Measurements from ENCODE around the gene NDUFAF2. TPM values are rescaled to one million over a fixed set of nuclear protein-coding genes. Genes with fewer than 3 reads are reported as not detected.

Gene NDUFAF2
- total RNA-seq, 4 donors from 2014 or later, result 28.0 to 38.2 (median 31.2) TPM

- Histone ChIP-seq H3K9me3 (no peaks in the 10 kb centered on the region), H3K27me3 (no peaks in the 10 kb centered on the region), H3K36me3 (peaks cover 0 to 25% (median 0%) of the 10 kb centered on the region in 3 donors), H3K4me1 (peaks cover 0 to 6% (median 0%) of the 10 kb centered on the region in 3 donors), H3K27ac (no peak overlapping the region), H3K4me3 (no peak overlapping the region)
- TF ChIP-seq, protein P1, sequence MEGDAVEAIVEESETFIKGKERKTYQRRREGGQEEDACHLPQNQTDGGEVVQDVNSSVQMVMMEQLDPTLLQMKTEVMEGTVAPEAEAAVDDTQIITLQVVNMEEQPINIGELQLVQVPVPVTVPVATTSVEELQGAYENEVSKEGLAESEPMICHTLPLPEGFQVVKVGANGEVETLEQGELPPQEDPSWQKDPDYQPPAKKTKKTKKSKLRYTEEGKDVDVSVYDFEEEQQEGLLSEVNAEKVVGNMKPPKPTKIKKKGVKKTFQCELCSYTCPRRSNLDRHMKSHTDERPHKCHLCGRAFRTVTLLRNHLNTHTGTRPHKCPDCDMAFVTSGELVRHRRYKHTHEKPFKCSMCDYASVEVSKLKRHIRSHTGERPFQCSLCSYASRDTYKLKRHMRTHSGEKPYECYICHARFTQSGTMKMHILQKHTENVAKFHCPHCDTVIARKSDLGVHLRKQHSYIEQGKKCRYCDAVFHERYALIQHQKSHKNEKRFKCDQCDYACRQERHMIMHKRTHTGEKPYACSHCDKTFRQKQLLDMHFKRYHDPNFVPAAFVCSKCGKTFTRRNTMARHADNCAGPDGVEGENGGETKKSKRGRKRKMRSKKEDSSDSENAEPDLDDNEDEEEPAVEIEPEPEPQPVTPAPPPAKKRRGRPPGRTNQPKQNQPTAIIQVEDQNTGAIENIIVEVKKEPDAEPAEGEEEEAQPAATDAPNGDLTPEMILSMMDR (IDR thresholded peaks at IDR 0.05), result no peak
- TF ChIP-seq POLR2A (IDR thresholded peaks at IDR 0.05), result no peak
- DNase-seq, result no peak
- intact Hi-C loops (cut with DNase I), result no loop called here
Observed at GRCh38 chr5:61071526-61071925, 126.5 kb downstream of the NDUFAF2 start.

DNA sequence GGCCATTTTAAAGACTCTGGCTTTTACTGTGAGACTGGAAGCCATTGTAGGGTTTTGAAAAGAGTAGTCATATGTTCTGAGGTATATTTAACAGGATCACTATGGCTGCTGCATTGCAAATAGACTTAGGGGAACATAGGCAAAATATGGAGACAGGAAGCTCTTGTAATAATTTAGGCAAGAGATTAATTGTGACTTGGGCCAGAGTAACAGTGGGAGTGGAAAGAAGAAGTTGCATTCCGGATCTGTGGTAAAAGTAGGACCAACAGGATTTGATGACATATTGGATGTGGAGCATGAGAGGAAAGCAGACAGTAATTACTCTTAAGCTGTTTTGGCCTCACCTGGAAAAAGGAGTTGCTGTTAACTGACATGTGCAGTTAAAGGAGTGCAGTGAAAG lies 131.6 kb downstream of the NDUFAF2 start:
- peaks cover 0 to 25% (median 0%) of the 10 kb centered on the region in 3 donors for H3K36me3 ChIP-seq
- TF ChIP-seq POLR2A (IDR thresholded peaks at IDR 0.05), result no peak
- TF ChIP-seq, protein P1 (IDR thresholded peaks at IDR 0.05), result no peak
- peaks cover 0 to 1% (median 0%) of the 10 kb centered on the region in 3 donors for H3K4me1 ChIP-seq
- DNase-seq, result no peak
- no peaks in the 10 kb centered on the region for H3K9me3 ChIP-seq
- no peak overlapping the region for H3K4me3 ChIP-seq
- no peaks in the 10 kb centered on the region for H3K27me3 ChIP-seq
- intact Hi-C loops (cut with DNase I), result no loop called here
- WGBS, 2 donors, result 55 to 79% methylated on average over 1 of the region's 1 CpG
- H3K27ac ChIP-seq, result no peak overlapping the region

DNA sequence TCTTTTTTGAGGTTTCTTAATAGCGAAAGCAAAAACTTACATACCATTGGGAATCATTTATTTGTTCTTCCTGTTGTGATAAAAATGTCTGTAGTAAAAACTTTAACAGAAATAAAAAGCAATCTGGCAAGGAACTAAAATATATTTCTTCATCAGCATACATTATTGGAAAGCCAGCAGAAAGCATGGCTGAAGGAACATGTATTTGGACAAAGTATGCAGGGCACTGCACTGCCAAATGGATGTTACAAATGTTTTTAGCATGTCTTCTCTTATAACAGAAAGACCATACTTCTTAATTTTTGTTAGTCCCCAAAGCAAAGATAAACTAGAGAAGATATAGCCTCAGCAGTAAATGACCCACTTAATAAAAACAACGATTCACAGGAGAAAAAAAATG lies 136.7 kb downstream of the NDUFAF2 start:
- 74 to 78% methylated on average over 2 of the region's 2 CpGs for WGBS, 2 donors
- Histone ChIP-seq H3K4me3 (no peak overlapping the region), H3K27ac (no peak overlapping the region), H3K4me1 (no peaks in the 10 kb centered on the region), H3K36me3 (peaks cover 0 to 8% (median 0%) of the 10 kb centered on the region in 3 donors), H3K27me3 (no peaks in the 10 kb centered on the region), H3K9me3 (no peaks in the 10 kb centered on the region)
- no peak for DNase-seq
- intact Hi-C loops (cut with DNase I), result no loop called here
- no peak for TF ChIP-seq POLR2A (IDR thresholded peaks at IDR 0.05)
- TF ChIP-seq, protein P1 (IDR thresholded peaks at IDR 0.05), result no peak

- 94 to 100% methylated on average over 3 of the region's 3 CpGs for WGBS, 2 donors
- Histone ChIP-seq H3K36me3 (peaks cover 0 to 13% (median 0%) of the 10 kb centered on the region in 3 donors), H3K4me1 (no peaks in the 10 kb centered on the region), H3K9me3 (no peaks in the 10 kb centered on the region), H3K27me3 (no peaks in the 10 kb centered on the region), H3K27ac (no peak overlapping the region), H3K4me3 (no peak overlapping the region)
- DNase-seq, result no peak
- intact Hi-C loops (cut with DNase I), result no loop called here
- TF ChIP-seq, protein P1 (IDR thresholded peaks at IDR 0.05), result no peak
Observed at GRCh38 chr5:61082516-61083280, 137.7 kb downstream of the NDUFAF2 start.

DNA sequence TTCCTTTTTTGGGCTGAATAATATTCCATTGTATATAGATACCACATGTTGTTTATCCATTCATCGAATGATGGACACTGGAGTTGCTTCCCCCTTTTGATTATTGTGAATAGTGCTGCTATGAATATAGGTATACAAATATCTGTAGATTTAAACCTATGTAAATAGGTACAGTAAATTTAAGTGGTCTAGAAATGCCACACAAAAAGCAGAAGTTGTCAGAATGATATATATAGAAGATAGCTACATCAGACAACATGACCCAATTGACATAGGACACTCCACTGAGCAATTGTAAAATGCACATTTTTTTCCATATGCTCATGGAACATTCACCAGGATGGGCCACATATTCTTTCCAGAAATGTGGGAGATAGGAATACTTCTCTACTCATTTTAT lies 139.7 kb downstream of the NDUFAF2 start:
- TF ChIP-seq, protein P1 (IDR thresholded peaks at IDR 0.05), result no peak
- no peak for TF ChIP-seq POLR2A (IDR thresholded peaks at IDR 0.05)

More for the DNA sequence above, 139.7 kb downstream of the NDUFAF2 start:
- Histone ChIP-seq H3K4me1 (no peaks in the 10 kb centered on the region), H3K9me3 (no peaks in the 10 kb centered on the region), H3K27ac (no peak overlapping the region), H3K4me3 (no peak overlapping the region), H3K27me3 (no peaks in the 10 kb centered on the region), H3K36me3 (peaks cover 0 to 13% (median 0%) of the 10 kb centered on the region in 3 donors)
- intact Hi-C loops (cut with DNase I), result no loop called here
- no peak for DNase-seq
- WGBS, 2 donors, result 93 to 100% methylated on average over 1 of the region's 1 CpG

Data from esophagus squamous epithelium (tissue), 5 donors.